HG03558 (cell line): ENCODE data around the gene ANKRD22.
A peak's percentile ranks its signal among the peaks of the same experiment; 100 is the strongest.
"Not testable (repeated sequence)": the region's sequence is repeated elsewhere in the genome, so short reads cannot be mapped to it uniquely, and the experiment has no call there.

Source experiments
- ATAC-seq: cut with Tn5 transposase; IDR thresholded peaks from one replicate; pipeline ENCODE4 v1.9.1; 2021; ENCODE audit warnings: moderate number of reproducible peaks; ENCODE audit not compliant: unreplicated experiment; ENCODE audit errors: extremely low read depth

Gene ANKRD22

GRCh38 chr10:88851706-88852105 lies at the start of gene ANKRD22:
TSS of gene ANKRD22 (minus strand) at chr10:88851844. CDS start at chr10:88851607, 237 bp downstream.
- no peak for ATAC-seq

- ATAC-seq = no peak
Observed at GRCh38 chr10:88899886-88900285, 48.2 kb upstream of the ANKRD22 start.

GRCh38 chr10:88898727-88899126 lies 47.1 kb upstream of the ANKRD22 start:
- ATAC-seq = no peak

GRCh38 chr10:88896994-88897853 lies 45.6 kb upstream of the ANKRD22 start:
- no peak for ATAC-seq

GRCh38 chr10:88896372-88896993 lies 44.8 kb upstream of the ANKRD22 start:
- ATAC-seq = no peak

GRCh38 chr10:88895250-88895649 lies 43.6 kb upstream of the ANKRD22 start:
- no peak for ATAC-seq

- no peak for ATAC-seq
Observed at GRCh38 chr10:88893611-88894010, 42.0 kb upstream of the ANKRD22 start.

GRCh38 chr10:88892222-88892967 lies 40.8 kb upstream of the ANKRD22 start:
- ATAC-seq = no peak

- no peak for ATAC-seq
Observed at GRCh38 chr10:88890681-88891381, 39.2 kb upstream of the ANKRD22 start.

- ATAC-seq = peak; percentile 48
Observed at GRCh38 chr10:88889559-88890337, 38.1 kb upstream of the ANKRD22 start.

GRCh38 chr10:88888810-88889445 lies 37.3 kb upstream of the ANKRD22 start:
- ATAC-seq = no peak

- no peak for ATAC-seq
Observed at GRCh38 chr10:88886557-88886956, 34.9 kb upstream of the ANKRD22 start.

GRCh38 chr10:88883448-88883809 lies 31.8 kb upstream of the ANKRD22 start:
- ATAC-seq = no peak

- not testable (repeated sequence) for ATAC-seq
Observed at GRCh38 chr10:88882646-88883447, 31.2 kb upstream of the ANKRD22 start.

- ATAC-seq = no peak
Observed at GRCh38 chr10:88881922-88882645, 30.4 kb upstream of the ANKRD22 start.

GRCh38 chr10:88881320-88881719 lies 29.7 kb upstream of the ANKRD22 start:
- ATAC-seq = no peak

GRCh38 chr10:88880282-88881076 lies 28.8 kb upstream of the ANKRD22 start:
- peak; percentile 44 for ATAC-seq
